ENCODE measurements around the gene RAB25.
"Not testable (repeated sequence)": the region's sequence is repeated elsewhere in the genome, so short reads cannot be mapped to it uniquely, and the experiment has no call there.

Gene RAB25

GRCh38 chr1:156104065-156104810 is 43.3 kb downstream of the RAB25 start:
- DNase-seq, result no peak

- DNase-seq, result no peak
Measured at GRCh38 chr1:156104861-156105832, 44.2 kb downstream of the RAB25 start.

- DNase-seq, result no peak
Measured at GRCh38 chr1:156106624-156107488, 45.9 kb downstream of the RAB25 start.

- no peak for DNase-seq
Measured at GRCh38 chr1:156108057-156108456, 47.1 kb downstream of the RAB25 start.

- DNase-seq, result no peak
Measured at GRCh38 chr1:156108664-156109241, 47.8 kb downstream of the RAB25 start.

- DNase-seq, result no peak
Measured at GRCh38 chr1:156110252-156110651, 49.3 kb downstream of the RAB25 start.

- DNase-seq, result no peak
Measured at GRCh38 chr1:156111355-156111962, 50.5 kb downstream of the RAB25 start.

GRCh38 chr1:156112276-156113137 is 51.5 kb downstream of the RAB25 start:
- DNase-seq, result no peak

- DNase-seq, result no peak
Measured at GRCh38 chr1:156113282-156113950, 52.5 kb downstream of the RAB25 start.

- DNase-seq, result no peak
Measured at GRCh38 chr1:156114101-156114918, 53.4 kb downstream of the RAB25 start, which contains the start of gene LMNA. TSS of gene LMNA (plus strand) at chr1:156114711. CDS start at chr1:156114919, 208 bp downstream.

- no peak for DNase-seq
Measured at GRCh38 chr1:156114919-156115513, 54.1 kb downstream of the RAB25 start.

- no peak for DNase-seq
Measured at GRCh38 chr1:156115514-156116374, 54.8 kb downstream of the RAB25 start.

- not testable (repeated sequence) for DNase-seq
Measured at GRCh38 chr1:156116731-156117130, 55.8 kb downstream of the RAB25 start.

GRCh38 chr1:156117414-156118176 is 56.6 kb downstream of the RAB25 start:
- DNase-seq, result no peak

GRCh38 chr1:156118177-156118868 is 57.4 kb downstream of the RAB25 start:
- DNase-seq, result no peak

- DNase-seq, result peak in 1 of 2 experiments; percentile 13
Measured at GRCh38 chr1:156119503-156120209, 58.7 kb downstream of the RAB25 start.
